ENCODE measurements around the gene DUOXA2.

GRCh38 chr15:45117308-45118130 lies 3.4 kb downstream of the DUOXA2 start:
- TF ChIP-seq CTCF (IDR thresholded peaks at IDR 0.05; ENCODE audit: low read depth, low read length) (no peak), EZH2phosphoT487 (IDR thresholded peaks at IDR 0.05; ENCODE audit: low read depth) (no peak)

Data from OCI-LY3 (cell line).